Measurements from ENCODE around the gene IL21R. TPM values are rescaled to one million over a fixed set of nuclear protein-coding genes. Genes with fewer than 3 reads are reported as not detected.
"Not testable (repeated sequence)": the region's sequence is repeated elsewhere in the genome, so short reads cannot be mapped to it uniquely, and the experiment has no call there.

IL21R gene
- total RNA-seq, 1 donor from 2014 or later = 1.2 TPM

GRCh38 chr16:27444015-27444414 is 42.0 kb downstream of the IL21R start:
- no peak for DNase-seq (ENCODE audit: low spot score)

GRCh38 chr16:27444470-27444869 is 42.5 kb downstream of the IL21R start:
- DNase-seq (ENCODE audit: low spot score) = no peak

GRCh38 chr16:27445502-27446175 is 43.7 kb downstream of the IL21R start:
- DNase-seq (ENCODE audit: low spot score) = no peak

- no peak for DNase-seq (ENCODE audit: low spot score)
Measured at GRCh38 chr16:27446721-27447120, 44.7 kb downstream of the IL21R start.

GRCh38 chr16:27447301-27447700 is 45.3 kb downstream of the IL21R start:
- DNase-seq (ENCODE audit: low spot score) = no peak

GRCh38 chr16:27448532-27449433 is 46.8 kb downstream of the IL21R start:
- no peak for DNase-seq (ENCODE audit: low spot score)

GRCh38 chr16:27449434-27450195 is 47.6 kb downstream of the IL21R start:
- peak; percentile 16 for DNase-seq (ENCODE audit: low spot score)

- DNase-seq (ENCODE audit: low spot score) = no peak
Measured at GRCh38 chr16:27450196-27450549, 48.2 kb downstream of the IL21R start.

- no peak for DNase-seq (ENCODE audit: low spot score)
Measured at GRCh38 chr16:27452569-27453493, 50.9 kb downstream of the IL21R start.

GRCh38 chr16:27453494-27453825 is 51.5 kb downstream of the IL21R start:
- no peak for DNase-seq (ENCODE audit: low spot score)

DNA sequence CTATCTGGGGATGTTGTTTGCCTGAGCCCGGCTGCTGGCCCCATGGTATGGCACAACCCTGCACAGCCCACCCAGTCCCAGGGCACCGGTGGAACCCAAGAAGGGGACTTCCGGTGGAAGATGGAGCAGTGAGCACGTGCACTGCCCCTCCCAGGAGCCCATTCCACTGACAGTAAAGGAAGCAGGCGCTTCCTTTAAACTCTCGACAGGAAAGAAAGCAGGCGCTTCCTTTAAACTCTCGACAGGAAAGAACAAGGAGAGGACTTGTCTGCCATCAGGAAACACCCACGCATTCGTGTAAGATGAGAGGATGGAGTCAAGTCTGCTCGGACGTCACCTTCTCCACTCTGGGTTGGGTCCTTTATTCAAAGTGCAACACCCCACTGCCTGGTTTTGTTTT is 53.7 kb downstream of the IL21R start:
- DNase-seq (ENCODE audit: low spot score) = no peak

- not testable (repeated sequence) for DNase-seq (ENCODE audit: low spot score)
Measured at GRCh38 chr16:27457605-27457900, 55.6 kb downstream of the IL21R start.

DNA sequence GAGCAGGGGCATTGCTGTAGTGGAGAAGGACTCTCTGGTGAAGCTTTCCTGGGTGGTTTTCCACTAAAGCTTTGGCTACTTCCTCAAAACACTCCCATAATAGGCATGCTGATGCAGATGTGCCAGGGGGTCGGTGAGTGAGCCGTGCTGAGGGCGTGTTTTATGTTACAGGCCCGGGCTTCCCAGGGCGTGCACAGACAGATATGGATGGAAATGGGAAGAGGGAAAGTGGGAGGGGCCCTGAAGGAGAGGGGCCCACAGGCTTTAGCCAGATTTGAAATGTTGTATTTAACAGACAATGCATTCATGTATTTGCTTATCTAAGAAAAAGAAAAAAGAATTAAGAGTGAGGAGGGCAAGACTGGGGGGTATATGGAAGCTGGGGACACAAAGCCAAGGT is 56.3 kb downstream of the IL21R start:
- DNase-seq (ENCODE audit: low spot score) = no peak

DNA sequence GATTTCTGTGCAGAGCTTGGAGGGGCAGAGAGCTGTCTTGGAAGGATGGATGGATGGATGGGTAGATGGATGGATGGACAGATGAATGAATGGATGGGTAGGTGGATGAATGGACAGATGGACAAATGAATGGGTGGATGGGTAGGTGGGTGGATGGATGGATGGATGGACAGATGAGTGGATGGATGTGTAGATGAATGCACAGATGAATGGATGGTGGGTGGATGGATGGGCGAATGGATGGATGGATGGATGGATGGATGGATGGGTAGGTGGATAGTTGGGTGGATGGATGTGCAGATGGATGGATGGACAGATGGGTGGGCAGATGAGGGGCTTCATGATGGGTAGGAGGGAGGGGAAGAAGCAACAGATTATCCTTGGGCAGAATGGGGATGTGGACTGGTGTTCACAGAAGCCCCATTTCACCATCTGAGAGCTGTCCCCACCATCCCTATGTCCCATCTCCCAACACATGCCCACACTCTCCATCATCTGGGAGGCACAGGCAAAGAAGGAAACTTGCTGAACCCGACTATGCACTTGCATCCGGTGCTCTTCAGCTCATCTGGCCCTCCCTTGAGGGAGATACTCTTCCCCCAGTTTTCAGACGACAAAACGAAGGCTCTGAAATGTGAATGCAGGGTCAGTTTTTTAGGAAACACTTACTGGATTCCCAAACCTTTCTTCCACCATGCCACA is 57.2 kb downstream of the IL21R start:
- DNase-seq (ENCODE audit: low spot score) = no peak

- no peak for DNase-seq (ENCODE audit: low spot score)
Measured at GRCh38 chr16:27460213-27460612, 58.2 kb downstream of the IL21R start.

DNA sequence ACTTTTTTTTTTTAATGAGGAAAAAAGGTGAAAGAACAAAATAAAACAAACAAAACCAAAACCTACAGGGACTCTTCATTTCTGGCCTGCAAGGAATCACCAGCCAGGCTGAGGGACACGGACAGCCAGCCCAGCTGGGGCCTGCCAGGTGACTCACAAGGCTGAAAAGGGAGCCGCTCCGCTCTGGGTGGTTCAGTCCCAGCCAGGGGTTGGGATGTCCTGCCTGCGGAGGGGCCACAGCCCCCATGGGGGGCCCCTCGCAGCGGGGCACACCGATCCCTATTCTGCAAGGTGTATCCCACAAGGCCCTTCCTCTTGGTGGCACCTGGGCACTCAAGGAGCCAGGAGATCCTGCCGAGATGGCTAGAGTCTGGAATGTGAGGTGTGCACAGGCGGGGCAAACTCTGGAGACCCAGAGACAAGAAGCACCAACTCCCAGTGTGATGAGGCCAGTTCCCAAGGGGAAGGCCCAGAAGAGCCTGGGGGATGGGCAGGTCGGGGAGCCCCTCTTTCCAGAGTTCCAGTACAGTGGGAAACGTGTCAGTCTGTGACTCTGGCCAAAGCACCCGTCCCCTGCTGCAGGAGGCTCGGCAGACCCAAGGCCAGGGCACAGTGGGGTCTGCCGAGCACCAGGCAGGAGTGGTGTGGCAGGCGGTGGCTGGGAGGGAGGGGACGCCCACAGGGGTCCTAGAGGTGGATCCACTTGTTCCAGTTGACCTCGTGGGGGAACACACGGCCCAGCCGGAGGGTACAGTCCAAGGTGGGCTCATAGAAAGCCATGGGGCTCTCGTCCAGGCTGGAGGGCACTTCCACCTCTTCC is 58.9 kb downstream of the IL21R start:
- DNase-seq (ENCODE audit: low spot score) = no peak

GRCh38 chr16:27461483-27462171 is 59.7 kb downstream of the IL21R start:
- DNase-seq (ENCODE audit: low spot score) = no peak

DNA sequence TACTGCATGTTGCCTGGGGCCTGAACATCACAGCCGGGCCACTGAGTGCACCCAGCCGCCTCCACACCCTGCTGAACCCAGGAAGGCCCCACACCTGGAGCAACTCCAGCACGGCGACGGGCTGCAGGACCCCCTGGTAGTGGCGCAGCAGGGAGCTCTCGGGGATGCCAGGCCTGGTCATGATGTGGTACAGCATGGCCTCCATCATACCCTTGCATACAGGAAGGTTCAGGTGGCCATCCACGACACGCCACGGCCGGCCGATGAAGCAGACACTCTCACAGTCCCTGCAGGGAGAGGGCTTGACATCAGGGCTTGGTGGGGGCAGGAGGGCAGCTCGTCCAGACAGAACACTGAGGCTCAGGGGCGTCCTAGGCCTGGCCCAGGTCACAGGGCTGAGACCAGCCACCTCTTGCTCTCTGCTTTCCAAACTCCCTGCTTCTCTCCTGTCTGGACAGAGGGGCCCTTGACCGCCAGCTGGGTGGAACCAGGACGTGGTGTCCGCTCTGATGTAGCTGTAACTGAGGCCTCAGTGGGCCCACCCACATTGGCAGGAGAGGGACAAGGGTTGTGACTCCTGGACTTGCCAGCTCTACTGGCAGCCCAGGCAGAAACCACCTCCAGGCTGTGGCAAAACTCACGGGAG is 60.3 kb downstream of the IL21R start:
- DNase-seq (ENCODE audit: low spot score) = no peak

All from mucosa of gallbladder (tissue), 1 donor.